ENCODE results near the gene CSNK2B. TPM values are rescaled to one million over a fixed set of nuclear protein-coding genes. Genes with fewer than 3 reads are reported as not detected.

Gene CSNK2B
- total and polyA plus RNA-seq, 9 of the 15 experiments (the other 6 are each of a cell fraction or from before 2014, with no cell fraction given) = 120 to 1,126 (median 529) TPM

DNA sequence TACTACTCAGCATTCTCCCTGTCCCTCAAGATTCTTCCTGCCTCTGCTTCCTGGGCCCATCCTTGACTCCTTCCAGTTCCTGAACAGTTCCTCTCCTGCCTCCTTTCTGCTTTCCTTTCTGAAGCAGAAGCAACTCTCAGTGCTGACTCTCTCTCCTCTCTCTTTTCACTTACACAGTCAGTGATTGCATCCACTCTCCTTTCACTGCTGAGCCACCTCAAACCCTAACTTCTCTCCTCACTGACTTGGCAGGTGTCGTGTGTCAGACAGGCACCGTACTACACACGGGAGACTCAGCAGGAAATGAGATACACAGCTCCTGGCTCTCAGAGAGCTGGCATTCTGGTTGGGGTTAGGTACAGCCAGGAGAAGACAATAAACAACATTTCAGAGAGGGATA lies 31.7 kb downstream of the CSNK2B start (continued):
- TF ChIP-seq HDAC1 (IDR thresholded peaks at IDR 0.05) = peak in 1 of 2 experiments; percentile 52; a peak in 2 of 4 replicates
- TF ChIP-seq ZNF584 (CRISPR knock-in tag; IDR thresholded peaks at IDR 0.05; ENCODE audit: low read depth) = no peak
- TF ChIP-seq POLR2G (IDR thresholded peaks at IDR 0.05; ENCODE audit: low read depth, low read length) = no peak
- TF ChIP-seq ZFX (CRISPR knock-in tag; IDR thresholded peaks at IDR 0.05) = no peak
- no peak for TF ChIP-seq GTF2F1 (IDR thresholded peaks at IDR 0.05; ENCODE audit: low read depth, low read length)
- no peak for TF ChIP-seq RBM17 (IDR thresholded peaks at IDR 0.05; ENCODE audit: borderline replicate concordance, low read depth, low read length)
- TF ChIP-seq CEBPG (CRISPR knock-in tag; IDR thresholded peaks at IDR 0.05) = no peak
- TF ChIP-seq CEBPG (tag; conservative IDR thresholded peaks at IDR 0.05 in 1 of 2, IDR thresholded peaks at IDR 0.05 in 1 of 2) = no peak
- TF ChIP-seq MAFK (IDR thresholded peaks at IDR 0.05; ENCODE audit: low read length) = no peak
- TF ChIP-seq JUND (IDR thresholded peaks at IDR 0.05; ENCODE audit: borderline replicate concordance, low read depth, low read length) = no peak
- TF ChIP-seq JUND (tag; IDR thresholded peaks at IDR 0.05; ENCODE audit: borderline replicate concordance, low read depth, low read length) = no peak
- no peak for TF ChIP-seq BHLHE40 (IDR thresholded peaks at IDR 0.05; ENCODE audit: low read length)
- no peak for TF ChIP-seq CBX3 (IDR thresholded peaks at IDR 0.05; ENCODE audit: borderline replicate concordance in 1 of 2, low read length in 2 of 2)
- 0 out of 2 replicates have a peak, but pooled peaks have one; percentile 36 for TF ChIP-seq LARP7 (IDR thresholded peaks at IDR 0.05)
